Measurements from ENCODE around the gene ME1.

The ME1 gene

DNA sequence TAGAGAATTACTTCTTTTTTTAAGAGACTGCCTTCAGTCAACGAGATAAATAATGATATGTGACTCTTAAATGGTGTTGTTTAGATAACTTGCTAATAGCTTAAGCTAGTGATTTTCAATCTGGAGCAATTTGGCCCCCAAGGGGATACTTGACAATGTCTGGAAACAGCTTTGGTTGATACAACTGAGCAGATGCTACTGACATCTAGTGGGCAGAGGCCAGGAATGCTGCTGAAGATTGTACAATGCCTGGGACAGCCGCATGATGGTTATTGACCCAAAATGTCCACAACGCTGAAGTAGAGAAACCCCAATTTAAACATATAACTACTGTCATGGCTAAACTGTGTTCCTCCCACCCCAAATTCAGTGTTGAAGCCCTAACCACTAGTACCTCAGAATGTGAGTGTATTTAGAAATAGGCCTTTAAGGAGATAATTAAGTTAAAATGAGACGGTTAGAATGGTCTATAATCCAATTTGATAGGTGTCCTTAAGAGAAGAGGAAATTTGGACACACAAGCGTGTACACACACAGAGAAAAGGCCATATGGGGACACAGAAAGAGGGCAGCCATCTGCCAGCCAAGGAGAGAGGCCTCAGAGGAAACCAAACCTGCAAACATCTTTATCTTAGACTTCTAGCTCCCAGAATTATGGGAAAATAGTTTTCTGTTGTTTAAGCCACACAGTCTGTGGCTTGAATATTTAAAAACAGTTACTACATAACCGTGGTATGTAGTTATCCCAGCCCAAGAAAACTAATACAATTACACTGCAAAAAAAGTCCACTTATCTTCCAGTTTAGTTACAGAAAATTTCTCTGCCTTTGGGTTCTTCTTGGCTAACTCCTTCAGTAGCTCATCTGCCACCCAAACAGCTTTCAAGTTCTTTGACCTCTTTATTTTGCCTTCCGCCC is 215.5 kb downstream of the ME1 start:
- TF ChIP-seq EZH2phosphoT487 (IDR thresholded peaks at IDR 0.05; ENCODE audit: borderline replicate concordance, low read length), result no peak
- TF ChIP-seq, protein P1, sequence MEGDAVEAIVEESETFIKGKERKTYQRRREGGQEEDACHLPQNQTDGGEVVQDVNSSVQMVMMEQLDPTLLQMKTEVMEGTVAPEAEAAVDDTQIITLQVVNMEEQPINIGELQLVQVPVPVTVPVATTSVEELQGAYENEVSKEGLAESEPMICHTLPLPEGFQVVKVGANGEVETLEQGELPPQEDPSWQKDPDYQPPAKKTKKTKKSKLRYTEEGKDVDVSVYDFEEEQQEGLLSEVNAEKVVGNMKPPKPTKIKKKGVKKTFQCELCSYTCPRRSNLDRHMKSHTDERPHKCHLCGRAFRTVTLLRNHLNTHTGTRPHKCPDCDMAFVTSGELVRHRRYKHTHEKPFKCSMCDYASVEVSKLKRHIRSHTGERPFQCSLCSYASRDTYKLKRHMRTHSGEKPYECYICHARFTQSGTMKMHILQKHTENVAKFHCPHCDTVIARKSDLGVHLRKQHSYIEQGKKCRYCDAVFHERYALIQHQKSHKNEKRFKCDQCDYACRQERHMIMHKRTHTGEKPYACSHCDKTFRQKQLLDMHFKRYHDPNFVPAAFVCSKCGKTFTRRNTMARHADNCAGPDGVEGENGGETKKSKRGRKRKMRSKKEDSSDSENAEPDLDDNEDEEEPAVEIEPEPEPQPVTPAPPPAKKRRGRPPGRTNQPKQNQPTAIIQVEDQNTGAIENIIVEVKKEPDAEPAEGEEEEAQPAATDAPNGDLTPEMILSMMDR (IDR thresholded peaks at IDR 0.05; ENCODE audit: low read depth, low read length, poor library complexity, severe bottlenecking), result peak; percentile 87
- H3F3A ChIP-seq (ENCODE audit: control insufficient read depth, insufficient read depth), result no peaks in the 10 kb centered on the region

DNA sequence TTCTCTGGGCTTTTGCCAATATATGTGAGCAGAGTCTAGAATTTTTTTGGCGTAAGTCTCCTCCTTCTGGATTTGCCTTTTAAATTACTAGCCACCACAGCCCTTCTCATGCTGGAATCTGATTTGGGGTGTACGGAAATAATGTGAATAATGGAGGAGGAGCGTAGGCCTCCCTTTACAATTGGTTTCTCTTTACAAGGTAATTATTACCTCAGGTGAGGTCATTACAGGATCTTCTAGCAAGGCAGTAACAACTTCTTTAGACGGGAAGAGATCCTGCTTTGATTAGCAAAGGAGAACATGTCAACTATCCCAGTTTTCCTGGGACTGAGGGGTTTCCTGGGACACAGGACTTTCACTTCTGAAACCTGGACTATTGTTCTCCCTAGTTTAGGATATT is 228.8 kb downstream of the ME1 start:
- no peaks in the 10 kb centered on the region for H3K27me3 ChIP-seq (ENCODE audit: control insufficient read depth, low read length)
- no peaks in the 10 kb centered on the region for H3K4me1 ChIP-seq (ENCODE audit: control insufficient read depth, low read length)
- no peaks in the 10 kb centered on the region for H3F3A ChIP-seq (ENCODE audit: control insufficient read depth, insufficient read depth)
- H3K4me3 ChIP-seq (ENCODE audit: low read length), result no peak overlapping the region
- no peak overlapping the region for H3K4me2 ChIP-seq (ENCODE audit: low read length)
- no peaks in the 10 kb centered on the region for H4K20me1 ChIP-seq (ENCODE audit: control insufficient read depth, insufficient read depth, low read depth, low read length)
- TF ChIP-seq, protein P1 (IDR thresholded peaks at IDR 0.05; ENCODE audit: low read depth, low read length, poor library complexity, severe bottlenecking), result no peak
- no peak for TF ChIP-seq EZH2phosphoT487 (IDR thresholded peaks at IDR 0.05; ENCODE audit: borderline replicate concordance, low read length)
- no peaks in the 10 kb centered on the region for H3K9me3 ChIP-seq (ENCODE audit: control insufficient read depth, insufficient read depth, low read length)
- no peaks in the 10 kb centered on the region for H3K36me3 ChIP-seq (ENCODE audit: control insufficient read depth, low read length)
- no peaks in the 10 kb centered on the region for H3K9me2 ChIP-seq (replicated peaks; ENCODE audit: control insufficient read depth, low read length)
- no peak overlapping the region for H3K27ac ChIP-seq (ENCODE audit: low read depth, low read length)
- no peaks in the 10 kb centered on the region for H3K79me2 ChIP-seq (ENCODE audit: control insufficient read depth, low read length)

More for the DNA sequence above, 215.5 kb downstream of the ME1 start:
- Histone ChIP-seq H3K36me3 (ENCODE audit: control insufficient read depth, low read length) (no peaks in the 10 kb centered on the region), H3K27ac (ENCODE audit: low read depth, low read length) (no peak overlapping the region), H3K9me3 (ENCODE audit: control insufficient read depth, insufficient read depth, low read length) (no peaks in the 10 kb centered on the region), H3K27me3 (ENCODE audit: control insufficient read depth, low read length) (peaks cover 12% of the 10 kb centered on the region), H3K79me2 (ENCODE audit: control insufficient read depth, low read length) (no peaks in the 10 kb centered on the region), H3K9me2 (replicated peaks; ENCODE audit: control insufficient read depth, low read length) (no peaks in the 10 kb centered on the region), H3K4me1 (ENCODE audit: control insufficient read depth, low read length) (no peaks in the 10 kb centered on the region), H4K20me1 (ENCODE audit: control insufficient read depth, insufficient read depth, low read depth, low read length) (no peaks in the 10 kb centered on the region), H3K4me2 (ENCODE audit: low read length) (no peak overlapping the region), H3K4me3 (ENCODE audit: low read length) (no peak overlapping the region)

DNA sequence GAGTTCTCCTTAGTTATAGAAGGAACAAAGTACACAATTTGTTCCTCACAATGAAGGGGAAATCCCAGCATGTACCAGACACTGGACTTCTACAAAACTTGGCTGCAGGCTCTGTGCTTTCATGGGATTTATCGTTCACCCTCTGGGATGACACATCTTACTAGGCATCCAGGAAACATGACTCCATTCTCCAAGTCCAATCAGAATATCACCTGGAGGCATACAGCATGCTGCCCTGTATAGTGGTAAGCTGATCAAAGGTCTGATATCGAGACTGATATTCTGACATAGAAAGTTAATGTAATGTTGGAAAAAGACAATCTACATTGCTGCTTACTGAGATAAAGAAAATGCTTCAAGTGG is 231.0 kb downstream of the ME1 start:
- H3K4me3 ChIP-seq (ENCODE audit: low read length), result no peak overlapping the region
- no peak for TF ChIP-seq EZH2phosphoT487 (IDR thresholded peaks at IDR 0.05; ENCODE audit: borderline replicate concordance, low read length)
- TF ChIP-seq, protein P1 (IDR thresholded peaks at IDR 0.05; ENCODE audit: low read depth, low read length, poor library complexity, severe bottlenecking), result no peak
- H3K9me2 ChIP-seq (replicated peaks; ENCODE audit: control insufficient read depth, low read length), result no peaks in the 10 kb centered on the region
- H3K9me3 ChIP-seq (ENCODE audit: control insufficient read depth, insufficient read depth, low read length), result no peaks in the 10 kb centered on the region
- H3K79me2 ChIP-seq (ENCODE audit: control insufficient read depth, low read length), result no peaks in the 10 kb centered on the region
- H3K4me1 ChIP-seq (ENCODE audit: control insufficient read depth, low read length), result peaks cover 3% of the 10 kb centered on the region; the same call in 1 of the 2 replicates
- H3F3A ChIP-seq (ENCODE audit: control insufficient read depth, insufficient read depth), result no peaks in the 10 kb centered on the region
- H3K27me3 ChIP-seq (ENCODE audit: control insufficient read depth, low read length), result no peaks in the 10 kb centered on the region
- no peak overlapping the region for H3K27ac ChIP-seq (ENCODE audit: low read depth, low read length)
- H3K36me3 ChIP-seq (ENCODE audit: control insufficient read depth, low read length), result no peaks in the 10 kb centered on the region
- H3K4me2 ChIP-seq (ENCODE audit: low read length), result no peak overlapping the region
- H4K20me1 ChIP-seq (ENCODE audit: control insufficient read depth, insufficient read depth, low read depth, low read length), result no peaks in the 10 kb centered on the region

Data from DOHH2 (cell line).